HEK293 (cell line): ENCODE results near the gene FSCN2.

ENCODE experiments used
- GLIS2 ChIP-seq: fragments of 450-650 bp; formaldehyde crosslinking; IDR thresholded peaks from 2 replicates; pipeline ENCODE4 v1.5.1; 2016; ENCODE audit warnings: missing biosample characterization, missing genetic modification characterization
- MEIS1 ChIP-seq: sonication (generic); formaldehyde crosslinking; IDR thresholded peaks from 2 replicates; pipeline ENCODE4 v1.8.1; 2022; ENCODE audit warnings: missing genetic modification reagents, mild to moderate bottlenecking, borderline replicate concordance
- OVOL3 ChIP-seq: fragments of 450-650 bp; formaldehyde crosslinking; IDR thresholded peaks from 2 replicates; pipeline ENCODE4 v1.5.1; 2016; ENCODE audit warnings: missing biosample characterization, missing genetic modification characterization
- PRDM1 ChIP-seq: fragments of 450-650 bp; formaldehyde crosslinking; IDR thresholded peaks from 2 replicates; pipeline ENCODE4; 2016; ENCODE audit warnings: missing biosample characterization, missing genetic modification characterization
- RBAK ChIP-seq: fragments of 450-650 bp; formaldehyde crosslinking; IDR thresholded peaks from 2 replicates; pipeline ENCODE4 v1.5.1; 2016; ENCODE audit warnings: missing biosample characterization, missing genetic modification characterization
- SCRT1 ChIP-seq: fragments of 450-650 bp; formaldehyde crosslinking; IDR thresholded peaks from 2 replicates; pipeline ENCODE4 v1.5.1; 2016; ENCODE audit warnings: missing biosample characterization, missing genetic modification characterization, borderline replicate concordance
- SP2 ChIP-seq: fragments of 450-650 bp; formaldehyde crosslinking; IDR thresholded peaks from 2 replicates; pipeline ENCODE4 v1.5.1; 2016; ENCODE audit warnings: missing biosample characterization, missing genetic modification characterization
- ZFHX2 ChIP-seq: fragments of 450-650 bp; formaldehyde crosslinking; conservative IDR thresholded peaks from 2 replicates; pipeline ENCODE4 v1.5.1; 2016; ENCODE audit warnings: missing biosample characterization, missing genetic modification characterization
- ZFP41 ChIP-seq: fragments of 450-650 bp; formaldehyde crosslinking; IDR thresholded peaks from 2 replicates; pipeline ENCODE4 v1.5.1; 2016; ENCODE audit warnings: missing biosample characterization, missing genetic modification characterization, borderline replicate concordance
- ZNF114 ChIP-seq: fragments of 450-650 bp; formaldehyde crosslinking; IDR thresholded peaks from 2 replicates; pipeline ENCODE4 v1.5.0; 2017; ENCODE audit warnings: missing biosample characterization, missing genetic modification characterization
- ZNF121 ChIP-seq: fragments of 450-650 bp; formaldehyde crosslinking; IDR thresholded peaks from 2 replicates; pipeline ENCODE4 v1.5.1; 2016; ENCODE audit warnings: missing biosample characterization, missing genetic modification characterization
- ZNF133 ChIP-seq: fragments of 450-650 bp; formaldehyde crosslinking; IDR thresholded peaks from 2 replicates; pipeline ENCODE4 v1.5.1; 2016; ENCODE audit warnings: missing biosample characterization, missing genetic modification characterization
- ZNF155 ChIP-seq: fragments of 450-650 bp; formaldehyde crosslinking; IDR thresholded peaks from 2 replicates; pipeline ENCODE4 v1.5.1; 2016; ENCODE audit warnings: missing biosample characterization, missing genetic modification characterization
- ZNF169 ChIP-seq: fragments of 450-650 bp; formaldehyde crosslinking; IDR thresholded peaks from 2 replicates; pipeline ENCODE4 v1.5.1; 2016; ENCODE audit warnings: missing biosample characterization, missing genetic modification characterization
- ZNF184 ChIP-seq: fragments of 450-650 bp; IDR thresholded peaks from 2 replicates; pipeline ENCODE4 v1.5.1; 2018; ENCODE audit warnings: missing biosample characterization, mild to moderate bottlenecking, missing genetic modification characterization
- ZNF211 ChIP-seq: fragments of 450-650 bp; formaldehyde crosslinking; IDR thresholded peaks from 2 replicates; pipeline ENCODE4 v1.5.1; 2016; ENCODE audit warnings: low read depth, missing biosample characterization, missing genetic modification characterization
- ZNF214 ChIP-seq: fragments of 450-650 bp; formaldehyde crosslinking; IDR thresholded peaks from 2 replicates; pipeline ENCODE4 v1.5.1; 2017; ENCODE audit warnings: missing biosample characterization, mild to moderate bottlenecking, missing genetic modification characterization, borderline replicate concordance
- ZNF37A ChIP-seq: fragments of 450-650 bp; IDR thresholded peaks from 2 replicates; pipeline ENCODE4 v1.5.1; 2018; ENCODE audit warnings: missing biosample characterization, missing genetic modification characterization
- ZNF391 ChIP-seq: fragments of 450-650 bp; formaldehyde crosslinking; IDR thresholded peaks from 2 replicates; pipeline ENCODE4 v1.5.1; 2016; ENCODE audit warnings: low read depth, missing biosample characterization, missing genetic modification characterization, borderline replicate concordance
- ZNF433 ChIP-seq: fragments of 450-650 bp; formaldehyde crosslinking; IDR thresholded peaks from 2 replicates; pipeline ENCODE4 v1.5.1; 2016; ENCODE audit warnings: missing biosample characterization, missing genetic modification characterization, low read depth
- ZNF555 ChIP-seq: fragments of 450-650 bp; formaldehyde crosslinking; conservative IDR thresholded peaks from 2 replicates; pipeline ENCODE4 v1.5.1; 2017; ENCODE audit warnings: missing biosample characterization, mild to moderate bottlenecking, missing genetic modification characterization, inconsistent platforms
- ZNF560 ChIP-seq: fragments of 450-650 bp; formaldehyde crosslinking; IDR thresholded peaks from 2 replicates; pipeline ENCODE4 v1.5.1; 2017; ENCODE audit warnings: missing biosample characterization, missing genetic modification characterization, borderline replicate concordance
- ZNF596 ChIP-seq: fragments of 450-650 bp; IDR thresholded peaks from 2 replicates; pipeline ENCODE4 v1.5.0; 2018; ENCODE audit warnings: missing biosample characterization, mild to moderate bottlenecking, missing genetic modification characterization, moderate library complexity
- ZNF600 ChIP-seq: fragments of 450-650 bp; formaldehyde crosslinking; IDR thresholded peaks from 2 replicates; pipeline ENCODE4 v1.5.1; 2016; ENCODE audit warnings: missing biosample characterization, missing genetic modification characterization
- ZNF623 ChIP-seq: fragments of 450-650 bp; formaldehyde crosslinking; IDR thresholded peaks from 2 replicates; pipeline ENCODE4 v1.5.1; 2016; ENCODE audit warnings: missing biosample characterization, missing genetic modification characterization
- ZNF658 ChIP-seq: fragments of 450-650 bp; formaldehyde crosslinking; IDR thresholded peaks from 2 replicates; pipeline ENCODE4; 2016; ENCODE audit warnings: missing biosample characterization, missing genetic modification characterization
- ZNF701 ChIP-seq: fragments of 450-650 bp; formaldehyde crosslinking; IDR thresholded peaks from 2 replicates; pipeline ENCODE4 v1.5.1; 2016; ENCODE audit warnings: missing biosample characterization, missing genetic modification characterization
- ZNF776 ChIP-seq: fragments of 450-650 bp; formaldehyde crosslinking; IDR thresholded peaks from 2 replicates; pipeline ENCODE4 v1.5.0; 2017; ENCODE audit warnings: missing biosample characterization, missing genetic modification characterization, borderline replicate concordance
- TF ChIP-seq, protein P1 (sequence below): fragments of 450-650 bp; formaldehyde crosslinking; IDR thresholded peaks from 2 replicates; pipeline ENCODE4 v1.5.1; 2017; ENCODE audit warnings: missing biosample characterization, missing genetic modification characterization
- TF ChIP-seq, protein P2 (sequence below): fragments of 450-650 bp; formaldehyde crosslinking; IDR thresholded peaks from 2 replicates; pipeline ENCODE4 v1.5.1; 2017; ENCODE audit warnings: missing biosample characterization, missing genetic modification characterization
- TF ChIP-seq, protein P3 (sequence below): fragments of 450-650 bp; formaldehyde crosslinking; IDR thresholded peaks from 2 replicates; pipeline ENCODE4 v1.5.1; 2016; ENCODE audit warnings: missing biosample characterization, missing genetic modification characterization
- TF ChIP-seq, protein P4 (sequence below): fragments of 450-650 bp; formaldehyde crosslinking; IDR thresholded peaks from 2 replicates; pipeline ENCODE4 v1.5.1; 2016; ENCODE audit warnings: missing biosample characterization, missing genetic modification characterization
- TF ChIP-seq, protein P5 (sequence below): fragments of 450-650 bp; formaldehyde crosslinking; IDR thresholded peaks from 2 replicates; pipeline ENCODE4 v1.5.1; 2016; ENCODE audit warnings: missing biosample characterization, missing genetic modification characterization

FSCN2 gene

DNA sequence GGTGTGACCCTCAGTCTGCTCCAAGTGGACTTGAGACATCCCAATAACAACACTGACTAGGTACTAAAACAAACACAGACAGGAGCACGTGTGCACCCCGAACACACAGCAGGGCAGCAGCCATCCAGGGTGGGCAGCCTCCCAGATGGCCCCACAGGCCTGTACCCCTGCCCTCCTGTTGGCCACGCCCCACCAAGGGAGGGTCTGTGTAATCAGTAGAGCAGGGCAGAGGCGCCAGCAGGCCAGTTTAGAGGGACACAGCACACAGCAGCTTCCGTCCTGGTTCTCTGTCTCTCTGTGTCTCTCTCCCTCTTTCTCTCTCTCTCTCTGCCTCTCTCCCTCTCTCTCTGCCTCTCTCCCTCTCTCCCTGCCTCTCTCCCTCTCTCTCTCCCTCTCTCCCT is 37.0 kb upstream of the FSCN2 start (continued):
- TF ChIP-seq, protein P1, sequence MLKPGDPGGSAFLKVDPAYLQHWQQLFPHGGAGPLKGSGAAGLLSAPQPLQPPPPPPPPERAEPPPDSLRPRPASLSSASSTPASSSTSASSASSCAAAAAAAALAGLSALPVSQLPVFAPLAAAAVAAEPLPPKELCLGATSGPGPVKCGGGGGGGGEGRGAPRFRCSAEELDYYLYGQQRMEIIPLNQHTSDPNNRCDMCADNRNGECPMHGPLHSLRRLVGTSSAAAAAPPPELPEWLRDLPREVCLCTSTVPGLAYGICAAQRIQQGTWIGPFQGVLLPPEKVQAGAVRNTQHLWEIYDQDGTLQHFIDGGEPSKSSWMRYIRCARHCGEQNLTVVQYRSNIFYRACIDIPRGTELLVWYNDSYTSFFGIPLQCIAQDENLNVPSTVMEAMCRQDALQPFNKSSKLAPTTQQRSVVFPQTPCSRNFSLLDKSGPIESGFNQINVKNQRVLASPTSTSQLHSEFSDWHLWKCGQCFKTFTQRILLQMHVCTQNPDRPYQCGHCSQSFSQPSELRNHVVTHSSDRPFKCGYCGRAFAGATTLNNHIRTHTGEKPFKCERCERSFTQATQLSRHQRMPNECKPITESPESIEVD (tag by site-specific recombination): no peak
- no peak for TF ChIP-seq PRDM1 (tag by site-specific recombination)
- TF ChIP-seq ZNF623 (tag by site-specific recombination): no peak
- no peak for TF ChIP-seq ZNF169 (tag by site-specific recombination)
- no peak for TF ChIP-seq ZNF433 (tag by site-specific recombination)
- TF ChIP-seq ZNF600 (tag by site-specific recombination): 0 out of 2 replicates have a peak, but pooled peaks have one; percentile 22
- no peak for TF ChIP-seq ZNF560
- TF ChIP-seq ZNF184 (tag by site-specific recombination): no peak
- TF ChIP-seq ZNF155 (tag by site-specific recombination): no peak
- no peak for TF ChIP-seq ZNF214
- TF ChIP-seq, protein P2, sequence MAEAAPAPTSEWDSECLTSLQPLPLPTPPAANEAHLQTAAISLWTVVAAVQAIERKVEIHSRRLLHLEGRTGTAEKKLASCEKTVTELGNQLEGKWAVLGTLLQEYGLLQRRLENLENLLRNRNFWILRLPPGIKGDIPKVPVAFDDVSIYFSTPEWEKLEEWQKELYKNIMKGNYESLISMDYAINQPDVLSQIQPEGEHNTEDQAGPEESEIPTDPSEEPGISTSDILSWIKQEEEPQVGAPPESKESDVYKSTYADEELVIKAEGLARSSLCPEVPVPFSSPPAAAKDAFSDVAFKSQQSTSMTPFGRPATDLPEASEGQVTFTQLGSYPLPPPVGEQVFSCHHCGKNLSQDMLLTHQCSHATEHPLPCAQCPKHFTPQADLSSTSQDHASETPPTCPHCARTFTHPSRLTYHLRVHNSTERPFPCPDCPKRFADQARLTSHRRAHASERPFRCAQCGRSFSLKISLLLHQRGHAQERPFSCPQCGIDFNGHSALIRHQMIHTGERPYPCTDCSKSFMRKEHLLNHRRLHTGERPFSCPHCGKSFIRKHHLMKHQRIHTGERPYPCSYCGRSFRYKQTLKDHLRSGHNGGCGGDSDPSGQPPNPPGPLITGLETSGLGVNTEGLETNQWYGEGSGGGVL (tag by site-specific recombination): no peak
- no peak for TF ChIP-seq SCRT1 (tag by site-specific recombination)
- no peak for TF ChIP-seq ZNF776 (tag by site-specific recombination)
- no peak for TF ChIP-seq MEIS1 (CRISPR knock-in tag)
- no peak for TF ChIP-seq ZNF133 (tag by site-specific recombination)
- no peak for TF ChIP-seq ZFP41 (tag by site-specific recombination)
- no peak for TF ChIP-seq RBAK (tag by site-specific recombination)
- peak; percentile 56; the same call in 1 of the 2 replicates for TF ChIP-seq ZNF121 (tag by site-specific recombination)
- no peak for TF ChIP-seq ZNF658
- TF ChIP-seq ZFHX2 (tag by site-specific recombination): no peak
- TF ChIP-seq OVOL3 (tag by site-specific recombination): no peak
- peak; percentile 75 for TF ChIP-seq ZNF596 (tag by site-specific recombination)
- TF ChIP-seq ZNF391 (tag by site-specific recombination): no peak
- TF ChIP-seq, protein P3, sequence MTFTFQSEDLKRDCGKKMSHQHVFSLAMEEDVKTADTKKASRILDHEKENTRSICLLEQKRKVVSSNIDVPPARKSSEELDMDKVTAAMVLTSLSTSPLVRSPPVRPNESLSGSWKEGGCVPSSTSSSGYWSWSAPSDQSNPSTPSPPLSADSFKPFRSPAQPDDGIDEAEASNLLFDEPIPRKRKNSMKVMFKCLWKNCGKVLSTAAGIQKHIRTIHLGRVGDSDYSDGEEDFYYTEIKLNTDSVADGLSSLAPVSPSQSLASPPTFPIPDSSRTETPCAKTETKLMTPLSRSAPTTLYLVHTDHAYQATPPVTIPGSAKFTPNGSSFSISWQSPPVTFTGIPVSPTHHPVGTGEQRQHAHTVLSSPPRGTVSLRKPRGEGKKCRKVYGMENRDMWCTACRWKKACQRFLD: no peak
- peak; percentile 89 for TF ChIP-seq GLIS2 (tag by site-specific recombination)
- no peak for TF ChIP-seq ZNF555 (tag by site-specific recombination)
- no peak for TF ChIP-seq ZNF211 (tag by site-specific recombination)
- TF ChIP-seq, protein P4, sequence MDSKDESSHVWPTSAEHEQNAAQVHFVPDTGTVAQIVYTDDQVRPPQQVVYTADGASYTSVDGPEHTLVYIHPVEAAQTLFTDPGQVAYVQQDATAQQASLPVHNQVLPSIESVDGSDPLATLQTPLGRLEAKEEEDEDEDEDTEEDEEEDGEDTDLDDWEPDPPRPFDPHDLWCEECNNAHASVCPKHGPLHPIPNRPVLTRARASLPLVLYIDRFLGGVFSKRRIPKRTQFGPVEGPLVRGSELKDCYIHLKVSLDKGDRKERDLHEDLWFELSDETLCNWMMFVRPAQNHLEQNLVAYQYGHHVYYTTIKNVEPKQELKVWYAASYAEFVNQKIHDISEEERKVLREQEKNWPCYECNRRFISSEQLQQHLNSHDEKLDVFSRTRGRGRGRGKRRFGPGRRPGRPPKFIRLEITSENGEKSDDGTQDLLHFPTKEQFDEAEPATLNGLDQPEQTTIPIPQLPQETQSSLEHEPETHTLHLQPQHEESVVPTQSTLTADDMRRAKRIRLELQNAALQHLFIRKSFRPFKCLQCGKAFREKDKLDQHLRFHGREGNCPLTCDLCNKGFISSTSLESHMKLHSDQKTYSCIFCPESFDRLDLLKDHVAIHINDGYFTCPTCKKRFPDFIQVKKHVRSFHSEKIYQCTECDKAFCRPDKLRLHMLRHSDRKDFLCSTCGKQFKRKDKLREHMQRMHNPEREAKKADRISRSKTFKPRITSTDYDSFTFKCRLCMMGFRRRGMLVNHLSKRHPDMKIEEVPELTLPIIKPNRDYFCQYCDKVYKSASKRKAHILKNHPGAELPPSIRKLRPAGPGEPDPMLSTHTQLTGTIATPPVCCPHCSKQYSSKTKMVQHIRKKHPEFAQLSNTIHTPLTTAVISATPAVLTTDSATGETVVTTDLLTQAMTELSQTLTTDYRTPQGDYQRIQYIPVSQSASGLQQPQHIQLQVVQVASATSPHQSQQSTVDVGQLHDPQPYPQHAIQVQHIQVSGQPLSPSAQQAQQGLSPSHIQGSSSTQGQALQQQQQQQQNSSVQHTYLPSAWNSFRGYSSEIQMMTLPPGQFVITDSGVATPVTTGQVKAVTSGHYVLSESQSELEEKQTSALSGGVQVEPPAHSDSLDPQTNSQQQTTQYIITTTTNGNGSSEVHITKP (tag by site-specific recombination): peak; percentile 84
- TF ChIP-seq ZNF701: no peak
- TF ChIP-seq ZNF37A (tag by site-specific recombination): no peak
- peak; percentile 30 for TF ChIP-seq SP2 (tag by site-specific recombination)
- TF ChIP-seq ZNF114 (tag by site-specific recombination): no peak
- TF ChIP-seq, protein P5, sequence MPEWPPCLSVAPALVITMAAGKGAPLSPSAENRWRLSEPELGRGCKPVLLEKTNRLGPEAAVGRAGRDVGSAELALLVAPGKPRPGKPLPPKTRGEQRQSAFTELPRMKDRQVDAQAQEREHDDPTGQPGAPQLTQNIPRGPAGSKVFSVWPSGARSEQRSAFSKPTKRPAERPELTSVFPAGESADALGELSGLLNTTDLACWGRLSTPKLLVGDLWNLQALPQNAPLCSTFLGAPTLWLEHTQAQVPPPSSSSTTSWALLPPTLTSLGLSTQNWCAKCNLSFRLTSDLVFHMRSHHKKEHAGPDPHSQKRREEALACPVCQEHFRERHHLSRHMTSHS (tag by site-specific recombination): no peak
